Suppressor macrophage treated with lipopolysaccharide for 4 hours (primary cell): Measurements from ENCODE around the gene ADCK2.
"Not testable (repeated sequence)": the region's sequence is repeated elsewhere in the genome, so short reads cannot be mapped to it uniquely, and the experiment has no call there.

ENCODE experiments used
- DNase-seq: peaks from one replicate; pipeline ENCODE4 v3.0.0-alpha.2; 2020

The ADCK2 gene

DNA sequence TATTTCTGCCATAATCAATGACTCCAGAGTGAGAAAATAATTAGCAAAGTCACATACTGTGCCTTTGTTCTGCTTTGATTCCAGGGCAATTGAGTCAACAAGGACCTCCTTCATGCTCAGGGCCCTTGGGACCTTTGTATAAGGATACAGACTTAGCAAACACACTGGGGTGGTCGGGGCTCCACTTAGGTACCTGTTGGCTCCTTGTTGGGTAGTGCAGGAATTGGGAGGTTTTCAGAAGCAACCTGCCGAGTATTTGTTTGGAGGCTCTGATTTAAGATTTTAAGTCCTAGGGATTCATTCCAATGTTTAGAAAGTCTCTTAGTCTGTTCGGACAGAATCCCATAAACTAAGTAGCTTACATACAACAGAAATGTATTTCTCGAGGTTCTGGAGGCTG is 3.0 kb downstream of the ADCK2 start:
- DNase-seq = no peak

DNA sequence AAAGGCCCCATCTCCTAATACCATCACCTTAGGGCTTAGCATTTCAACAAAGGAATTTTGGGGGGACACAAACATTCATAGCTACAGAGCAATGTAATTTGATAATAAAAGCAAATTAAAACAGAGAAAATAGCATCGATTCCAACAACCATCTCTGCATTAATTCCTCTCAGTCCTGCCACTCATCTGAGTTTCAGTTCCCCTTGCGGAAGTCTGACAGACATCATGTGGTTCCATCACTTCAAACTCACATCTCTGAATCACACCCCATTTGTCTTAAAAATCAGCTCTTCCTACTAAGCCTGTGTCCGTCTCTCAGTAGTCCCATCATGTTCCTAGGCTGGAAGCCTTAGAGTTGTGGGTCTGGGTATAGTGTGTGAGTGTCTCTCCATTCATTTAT is 3.6 kb downstream of the ADCK2 start:
- DNase-seq = peak; percentile 83

DNA sequence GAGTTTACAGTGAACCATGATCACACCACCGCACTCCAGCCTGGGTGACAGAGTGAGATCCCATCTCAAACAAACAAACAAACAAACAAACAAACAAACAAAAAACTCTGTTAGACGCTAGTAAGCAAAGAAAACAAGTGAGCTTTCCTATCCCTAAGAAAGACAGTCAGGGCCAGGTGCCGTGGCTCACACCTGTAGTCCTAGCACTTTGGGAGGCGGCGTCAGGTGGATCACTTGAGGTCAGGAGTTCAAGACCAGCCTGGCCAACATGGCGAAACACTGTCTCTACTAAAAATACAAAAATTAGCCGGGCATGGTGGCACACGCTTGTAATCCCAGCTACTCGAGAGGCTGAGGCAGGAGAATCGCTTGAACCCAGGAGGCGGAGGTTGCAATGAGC is 4.2 kb downstream of the ADCK2 start:
- DNase-seq = not testable (repeated sequence)

DNA sequence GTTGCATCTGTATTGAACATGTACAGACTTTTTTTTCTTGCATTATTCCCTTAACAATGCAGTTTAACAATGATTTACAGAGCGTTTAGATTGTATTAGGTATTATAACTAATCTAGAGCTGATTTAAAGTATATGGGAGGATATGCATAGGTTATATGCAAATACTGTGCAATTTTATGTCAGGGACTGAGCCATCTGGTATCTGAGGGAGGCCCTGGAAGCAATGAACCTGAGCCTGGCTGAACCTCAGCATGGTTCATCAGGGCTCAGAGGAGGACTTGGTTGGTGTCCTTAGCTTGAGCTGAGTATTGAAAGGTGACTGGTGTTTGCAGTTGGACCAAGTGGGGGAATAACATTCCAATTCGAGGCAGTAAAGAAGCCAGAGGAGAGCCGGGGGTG is 4.8 kb downstream of the ADCK2 start:
- DNase-seq = no peak

DNA sequence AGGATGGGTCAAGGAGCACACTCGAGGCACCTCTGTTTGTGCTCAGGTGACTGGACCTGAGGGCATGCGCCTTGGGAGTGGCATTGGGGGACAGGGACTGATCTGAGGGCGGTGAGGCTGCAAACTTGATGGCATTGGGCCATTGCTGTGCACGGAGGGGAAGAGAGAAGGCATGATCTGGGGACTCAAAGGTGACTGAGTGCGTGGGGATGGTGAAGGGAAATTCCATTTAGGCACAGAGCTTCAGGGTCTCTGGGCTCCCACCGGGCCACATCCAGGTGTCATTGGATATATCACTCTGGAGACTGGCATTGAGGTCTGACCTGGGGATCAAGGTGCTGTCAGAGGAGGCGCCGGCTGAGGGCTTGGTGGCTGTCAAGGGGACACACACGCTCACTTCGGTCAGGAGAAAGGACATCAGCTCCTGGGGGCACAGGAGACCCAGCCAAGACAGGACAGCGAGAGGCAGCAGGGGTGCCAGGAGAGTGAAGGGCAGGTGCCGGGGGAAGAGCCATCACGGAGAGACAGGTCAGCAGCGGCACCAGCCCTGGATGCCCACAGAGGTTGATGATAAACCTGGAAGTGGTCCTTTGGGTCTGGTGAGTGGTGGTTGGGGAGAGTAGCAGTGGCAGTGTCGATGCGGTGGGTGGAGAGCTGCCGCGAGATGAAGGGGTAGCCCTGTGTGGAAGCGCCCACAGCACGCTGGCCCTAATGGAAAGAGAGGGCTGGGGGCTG is 5.5 kb downstream of the ADCK2 start:
- no peak for DNase-seq

DNA sequence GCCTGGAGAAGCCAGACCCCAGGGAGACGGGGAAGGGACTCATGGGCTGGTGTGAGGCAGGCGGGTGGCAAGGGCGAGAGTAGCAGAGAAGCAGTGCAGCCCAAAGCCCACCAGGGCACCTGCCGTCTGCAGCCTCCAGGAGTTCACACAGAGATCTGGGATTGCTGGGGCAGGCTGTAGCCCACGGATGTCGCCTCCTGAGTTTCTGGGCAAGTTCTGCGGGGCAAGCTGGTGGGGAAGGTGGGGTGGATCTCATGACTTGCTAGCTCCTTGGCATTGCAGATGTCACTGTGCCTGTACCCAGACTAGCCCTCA is 6.0 kb downstream of the ADCK2 start:
- DNase-seq = no peak

DNA sequence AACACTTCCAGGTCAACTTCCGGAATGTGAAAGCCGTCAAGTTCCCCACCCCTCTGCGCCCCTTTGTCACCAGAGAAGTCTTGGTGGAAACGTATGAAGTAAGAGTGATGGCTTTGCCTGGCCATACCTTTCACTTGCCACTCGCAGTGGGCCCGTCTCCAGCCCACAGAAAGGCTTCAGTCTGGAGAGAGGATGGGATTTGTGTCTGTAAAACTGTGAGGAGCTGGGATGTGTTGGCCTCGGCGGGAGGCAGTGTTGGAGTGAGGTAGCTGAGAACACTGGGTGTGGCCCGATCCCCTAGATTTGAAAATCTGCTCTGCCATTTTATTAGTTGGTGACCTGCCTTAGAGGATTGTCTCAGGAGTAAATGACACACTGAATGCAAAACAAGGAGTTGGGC is 6.4 kb downstream of the ADCK2 start:
- DNase-seq = no peak

DNA sequence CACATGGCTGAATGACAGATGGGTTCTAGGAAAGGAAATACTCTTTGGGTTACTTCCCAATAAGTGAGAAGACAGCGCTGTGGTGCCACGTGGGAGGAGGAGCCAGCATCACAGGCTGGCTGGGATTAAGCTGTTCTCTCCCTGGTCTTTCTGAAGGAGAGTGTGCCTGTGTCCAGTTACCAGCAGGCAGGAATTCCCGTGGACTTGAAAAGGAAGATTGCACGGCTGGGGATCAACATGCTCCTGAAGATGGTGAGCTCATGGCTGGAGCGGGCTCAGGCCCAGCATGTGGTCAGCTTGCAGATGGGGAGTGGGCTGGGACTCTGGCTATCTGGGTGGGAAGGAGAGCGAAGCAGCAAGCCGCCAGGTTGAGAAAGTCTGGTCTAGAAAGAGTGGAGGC is 8.1 kb downstream of the ADCK2 start:
- no peak for DNase-seq

DNA sequence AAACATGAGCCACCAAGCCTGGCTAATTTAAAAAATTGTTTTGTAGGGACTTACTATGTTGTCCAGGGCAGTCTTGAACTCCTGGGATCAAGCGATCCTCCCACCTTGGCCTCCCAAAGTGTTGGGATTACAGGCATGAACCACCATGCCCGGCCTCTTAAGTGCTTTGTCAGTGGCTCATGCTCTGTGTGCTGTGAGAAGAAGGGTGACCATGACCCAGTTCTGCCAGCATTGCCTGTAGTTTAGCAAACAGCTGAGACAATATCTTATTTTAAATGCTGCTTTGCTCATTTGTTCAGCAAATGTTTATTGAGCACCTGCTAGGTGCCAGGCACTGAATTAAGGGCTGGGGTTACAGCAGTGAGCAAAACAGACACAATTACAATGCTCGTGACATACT is 9.0 kb downstream of the ADCK2 start:
- no peak for DNase-seq

DNA sequence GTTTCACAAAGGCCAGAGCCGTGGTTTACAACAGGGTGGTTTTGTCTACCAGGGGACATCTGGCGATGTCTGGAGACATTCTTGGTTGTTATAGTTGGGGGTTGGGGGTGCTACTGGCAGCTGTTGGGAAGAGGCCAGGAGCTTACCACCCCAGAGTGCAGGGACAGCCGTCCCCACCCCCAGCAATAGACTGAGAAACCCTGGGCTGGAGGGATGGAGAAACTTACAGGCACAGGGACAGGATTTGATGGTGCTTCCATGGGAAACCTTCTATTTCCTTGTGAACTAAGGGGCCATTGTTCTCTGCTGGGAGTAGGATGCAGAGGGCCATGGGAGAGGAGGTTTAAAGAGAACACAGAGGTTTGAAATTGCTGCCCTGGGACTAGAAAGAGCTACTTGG is 10.9 kb downstream of the ADCK2 start:
- DNase-seq = no peak

DNA sequence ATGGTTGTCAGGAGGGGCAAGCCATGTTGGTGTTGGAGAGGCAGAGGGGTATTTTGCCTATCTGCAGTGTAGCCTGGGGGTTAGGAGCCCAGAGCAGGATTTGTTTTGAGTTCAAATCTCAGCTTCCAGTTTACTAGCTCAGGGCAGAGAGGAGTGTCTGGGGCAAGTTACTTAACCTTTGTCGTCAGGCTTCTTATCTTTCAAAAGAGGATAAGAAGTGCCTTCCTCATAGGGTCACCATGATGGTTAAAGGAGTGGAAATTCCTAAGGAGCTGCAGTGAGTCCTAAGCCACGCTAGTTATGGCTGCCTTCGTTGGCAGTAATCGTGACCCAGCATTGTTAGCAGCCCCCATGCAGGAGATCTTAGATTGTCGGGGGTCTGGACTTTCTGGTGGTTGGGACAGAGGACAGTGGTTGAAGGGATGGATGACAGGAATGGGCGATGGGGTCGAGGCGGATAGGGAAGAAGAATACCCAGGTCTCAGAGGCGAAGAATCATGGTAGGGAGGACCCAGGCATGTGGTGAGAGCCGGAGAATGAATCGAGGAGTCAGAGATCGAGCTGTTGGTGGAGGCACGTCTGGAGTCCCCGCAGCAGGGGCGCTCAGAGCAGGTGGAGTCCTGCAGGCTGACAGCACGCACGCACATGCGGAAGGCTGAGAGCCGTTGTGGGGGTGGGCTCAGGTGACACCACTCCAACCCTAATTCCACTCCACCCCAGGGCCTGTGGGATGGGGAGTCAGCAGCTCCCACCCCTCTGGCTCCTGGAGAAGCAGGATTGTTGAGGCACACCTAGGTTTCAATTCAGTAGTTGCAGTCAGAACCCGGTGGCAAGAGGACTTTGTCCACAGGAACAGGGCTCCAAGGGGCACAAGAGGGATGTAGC is 11.6 kb downstream of the ADCK2 start:
- no peak for DNase-seq

DNA sequence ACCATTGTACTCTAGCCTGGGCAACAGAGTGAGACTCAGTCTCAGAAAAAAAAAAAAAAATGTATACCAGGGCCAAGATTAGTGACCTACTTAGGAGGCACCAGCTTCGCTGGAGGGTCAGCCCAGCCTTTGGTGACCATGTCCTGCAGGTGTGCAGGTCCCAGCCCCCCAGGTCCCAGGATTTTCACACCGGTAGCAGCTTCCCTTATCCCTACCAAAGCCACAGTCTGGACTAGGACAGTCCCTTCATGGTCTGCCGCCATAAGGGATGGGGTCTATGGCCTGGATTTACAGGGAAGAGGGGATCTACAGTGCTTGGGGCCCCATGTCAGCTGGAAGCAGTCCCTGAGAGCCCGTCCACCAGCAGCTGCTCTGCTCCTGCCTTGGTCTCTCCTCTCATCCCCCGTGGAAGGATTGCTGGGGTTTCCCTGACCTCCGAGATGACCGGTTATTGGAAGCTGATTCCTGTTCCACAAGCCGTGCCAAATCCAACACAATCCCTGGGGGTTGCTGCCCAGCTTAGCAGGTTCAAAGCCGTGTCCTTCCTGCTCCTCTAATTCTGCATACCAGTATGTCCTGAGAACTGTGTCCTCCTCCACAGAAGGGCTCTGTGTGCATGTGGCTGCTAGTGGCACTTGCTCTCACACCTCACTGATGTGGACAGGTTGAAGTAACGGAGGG is 12.8 kb downstream of the ADCK2 start:
- no peak for DNase-seq

DNA sequence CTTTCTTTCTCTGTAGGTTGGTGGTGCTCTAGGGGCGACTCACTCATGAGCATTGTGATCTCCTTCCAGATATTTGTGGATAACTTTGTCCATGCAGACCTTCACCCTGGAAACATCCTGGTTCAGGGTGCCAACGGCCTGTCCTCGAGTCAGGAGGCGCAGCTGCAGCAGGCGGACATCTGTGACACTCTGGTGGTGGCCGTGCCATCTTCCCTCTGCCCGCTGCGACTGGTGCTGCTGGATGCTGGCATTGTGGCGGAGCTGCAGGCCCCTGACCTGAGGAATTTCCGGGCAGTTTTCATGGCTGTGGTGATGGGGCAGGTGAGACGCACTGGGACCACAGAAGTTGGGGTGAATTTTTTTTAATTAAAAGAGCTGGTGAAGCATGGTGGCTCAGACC is 14.2 kb downstream of the ADCK2 start:
- no peak for DNase-seq

DNA sequence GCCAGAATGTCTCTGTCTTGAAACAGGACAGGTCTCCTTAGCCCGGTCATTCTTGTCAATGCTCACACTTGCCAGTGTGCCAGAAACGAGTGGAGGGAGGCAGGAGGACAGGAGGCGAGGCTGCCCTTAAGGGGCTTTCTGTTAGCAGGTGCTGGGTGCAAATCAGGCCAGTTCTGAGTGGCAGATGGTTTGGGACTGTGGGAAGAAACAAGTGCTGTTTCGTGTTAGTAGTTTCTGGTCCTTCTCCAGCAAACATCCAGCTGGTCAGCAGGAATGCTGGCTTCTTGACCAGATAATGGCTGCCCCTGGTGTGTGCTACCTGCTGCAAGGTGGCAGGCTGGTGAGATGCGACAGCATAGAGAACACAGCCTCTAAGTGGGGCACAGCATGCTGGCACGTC is 15.6 kb downstream of the ADCK2 start:
- no peak for DNase-seq

DNA sequence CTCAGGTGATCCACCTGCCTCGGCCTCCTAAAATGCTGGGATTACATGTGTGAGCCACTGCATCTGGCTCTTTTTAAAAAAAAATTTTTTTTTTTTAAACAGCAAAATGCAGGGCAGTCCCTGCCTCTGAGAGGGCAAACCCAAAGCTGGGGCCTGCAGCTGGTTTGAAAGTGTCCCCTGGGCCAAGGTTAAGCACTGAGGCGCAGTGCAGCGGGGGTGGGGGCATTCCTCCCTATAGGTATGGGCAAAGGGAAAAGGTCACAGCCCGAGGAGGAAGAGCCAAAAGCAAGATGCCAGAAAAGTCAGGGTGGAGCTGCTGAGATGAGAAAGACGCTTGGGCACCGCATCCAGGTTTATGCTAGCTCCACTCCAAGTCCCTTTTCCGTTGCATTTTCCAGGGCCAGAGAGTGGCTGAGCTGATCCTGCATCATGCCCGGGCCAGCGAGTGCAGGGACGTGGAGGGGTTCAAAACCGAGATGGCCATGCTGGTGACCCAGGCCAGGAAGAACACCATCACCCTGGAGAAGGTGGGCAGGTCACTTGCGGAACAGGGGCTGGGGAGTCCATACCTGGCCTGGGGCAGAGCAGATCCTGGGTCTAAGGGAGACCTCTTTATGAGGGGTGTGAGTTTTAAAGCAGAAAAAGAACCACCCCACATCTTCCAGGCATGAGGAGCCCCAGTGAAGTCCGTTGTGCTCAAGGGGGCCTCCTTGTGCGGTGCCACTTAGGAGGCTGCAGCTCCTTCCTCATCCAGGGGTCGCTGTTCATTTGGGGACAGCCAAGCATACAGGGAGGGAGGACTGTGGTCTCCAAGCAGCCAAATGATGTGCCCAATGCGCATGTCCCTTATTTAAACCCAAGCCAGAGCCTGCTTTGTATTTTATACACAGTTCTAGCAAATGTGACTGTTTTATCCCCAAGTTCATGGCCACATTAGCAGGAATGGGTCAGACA is 16.7 kb downstream of the ADCK2 start:
- no peak for DNase-seq

DNA sequence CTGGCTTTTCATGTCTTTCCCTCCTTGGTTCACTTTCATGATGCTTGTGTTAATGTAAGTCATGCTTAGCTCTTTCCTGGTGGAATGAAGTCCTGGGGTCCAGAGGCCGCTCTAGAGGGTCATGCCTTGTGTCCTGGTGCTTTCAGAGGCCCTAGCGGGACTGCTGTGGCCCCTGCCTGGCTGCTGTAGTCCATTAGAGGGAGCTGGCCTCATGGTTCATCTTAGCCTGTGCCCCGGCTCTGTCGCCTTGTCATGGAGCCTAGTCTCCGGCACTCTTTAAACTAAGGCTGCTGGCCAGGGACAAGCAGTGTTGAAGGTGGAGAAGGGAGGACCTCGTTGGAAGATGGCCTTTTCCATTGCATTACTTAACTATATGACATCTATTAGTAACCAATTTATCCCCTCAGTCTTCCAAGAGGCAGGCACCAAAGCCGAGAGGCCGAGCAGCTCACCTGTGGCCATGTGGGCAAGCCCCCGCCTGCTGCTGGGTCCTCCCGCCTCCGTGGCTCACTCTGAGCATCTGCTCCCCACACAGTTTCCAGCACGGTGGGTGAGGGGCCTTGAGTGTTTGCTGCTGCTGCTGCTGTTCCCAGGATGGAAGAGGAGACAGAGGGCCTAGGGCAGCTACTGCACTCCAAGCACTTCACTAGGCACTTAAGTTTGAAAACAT is 18.8 kb downstream of the ADCK2 start:
- no peak for DNase-seq

DNA sequence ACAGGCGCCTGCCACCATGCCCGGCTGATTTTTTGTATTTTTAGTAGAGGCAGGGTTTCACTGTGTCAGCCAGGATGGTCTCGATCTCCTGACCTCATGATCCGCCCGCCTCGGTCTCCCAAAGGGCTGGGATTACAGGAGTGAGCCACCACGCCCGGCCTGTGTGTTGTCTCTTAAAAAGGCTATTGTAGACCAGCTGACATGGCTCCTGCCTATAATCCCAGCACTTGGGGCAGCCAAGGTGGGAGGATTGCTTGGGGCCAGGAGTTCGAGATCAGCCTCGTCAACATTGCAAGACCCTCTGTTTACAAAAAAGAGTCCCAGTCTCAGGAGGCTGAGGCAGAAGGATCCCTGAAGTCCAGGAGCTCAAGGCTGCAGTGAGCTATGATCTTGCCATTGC is 21.1 kb downstream of the ADCK2 start:
- DNase-seq = not testable (repeated sequence)

DNA sequence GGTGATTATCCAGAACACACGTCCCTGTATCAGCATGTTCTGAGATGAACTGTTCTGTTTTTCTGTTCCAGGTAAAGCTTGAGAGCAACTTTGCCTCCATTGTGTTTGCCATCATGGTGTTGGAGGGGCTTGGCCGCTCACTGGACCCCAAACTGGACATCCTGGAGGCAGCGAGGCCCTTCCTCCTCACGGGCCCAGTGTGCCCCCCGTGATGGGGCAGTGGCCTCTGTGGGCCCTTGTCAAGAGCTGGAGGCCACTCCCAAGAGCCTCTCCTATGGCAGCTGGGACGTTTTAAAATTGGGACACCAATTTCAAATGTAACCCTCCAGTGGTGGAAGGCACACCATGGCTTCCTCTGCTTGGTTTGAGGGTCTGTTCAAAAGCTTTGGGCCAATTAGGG is 21.8 kb downstream of the ADCK2 start:
- DNase-seq = no peak

DNA sequence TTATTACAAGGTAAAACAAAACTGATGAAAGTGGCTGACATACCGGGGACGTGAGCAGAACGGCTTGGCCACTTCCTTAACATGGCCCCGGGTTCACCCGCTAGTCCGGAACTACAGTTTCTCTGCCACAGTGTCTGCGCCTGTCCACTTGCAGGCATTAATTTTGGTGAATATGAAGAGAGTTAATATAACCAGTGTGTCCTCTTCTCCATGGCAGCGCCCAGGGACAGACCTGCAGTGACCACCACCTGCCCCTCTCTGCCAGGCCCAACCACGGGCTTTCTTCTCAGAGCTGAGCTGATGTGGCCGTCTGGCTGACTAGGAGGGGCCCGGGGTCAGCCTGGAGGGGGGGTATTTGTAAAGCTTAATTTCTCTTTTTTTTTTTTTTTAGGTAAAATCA is 22.6 kb downstream of the ADCK2 start:
- DNase-seq = no peak

DNA sequence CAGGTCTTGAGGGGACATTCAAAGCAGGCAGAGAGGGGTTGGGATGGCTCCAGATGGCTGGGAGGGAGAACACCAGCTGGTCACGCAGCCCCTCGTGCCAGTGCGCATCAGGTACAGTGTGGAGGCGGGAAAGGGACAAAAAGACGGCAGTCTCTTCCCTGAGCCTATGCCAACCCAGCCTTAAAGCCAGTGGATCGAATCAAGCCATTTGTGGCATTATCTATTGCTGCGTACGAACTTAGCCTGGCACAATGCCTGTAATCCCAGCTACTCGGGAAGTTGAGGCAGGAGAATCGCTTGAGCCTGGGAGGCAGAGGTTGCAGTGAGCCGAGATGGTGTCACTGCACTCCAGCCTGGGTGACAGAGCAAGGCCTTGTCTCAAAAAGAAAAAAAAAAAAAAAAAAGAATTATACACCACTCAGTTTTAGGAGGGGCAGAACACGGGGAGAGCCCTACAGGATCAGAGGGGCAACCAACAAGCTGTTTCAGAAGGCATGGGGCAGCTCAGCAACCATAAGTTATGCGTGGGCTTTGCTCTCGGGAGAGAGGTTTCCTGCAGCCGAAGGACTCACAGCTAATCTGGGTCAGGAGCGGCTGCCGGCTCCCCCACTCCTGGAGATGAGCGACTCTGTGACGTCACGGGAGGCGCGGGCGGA is 23.4 kb downstream of the ADCK2 start:
- peak; percentile 94 for DNase-seq

DNA sequence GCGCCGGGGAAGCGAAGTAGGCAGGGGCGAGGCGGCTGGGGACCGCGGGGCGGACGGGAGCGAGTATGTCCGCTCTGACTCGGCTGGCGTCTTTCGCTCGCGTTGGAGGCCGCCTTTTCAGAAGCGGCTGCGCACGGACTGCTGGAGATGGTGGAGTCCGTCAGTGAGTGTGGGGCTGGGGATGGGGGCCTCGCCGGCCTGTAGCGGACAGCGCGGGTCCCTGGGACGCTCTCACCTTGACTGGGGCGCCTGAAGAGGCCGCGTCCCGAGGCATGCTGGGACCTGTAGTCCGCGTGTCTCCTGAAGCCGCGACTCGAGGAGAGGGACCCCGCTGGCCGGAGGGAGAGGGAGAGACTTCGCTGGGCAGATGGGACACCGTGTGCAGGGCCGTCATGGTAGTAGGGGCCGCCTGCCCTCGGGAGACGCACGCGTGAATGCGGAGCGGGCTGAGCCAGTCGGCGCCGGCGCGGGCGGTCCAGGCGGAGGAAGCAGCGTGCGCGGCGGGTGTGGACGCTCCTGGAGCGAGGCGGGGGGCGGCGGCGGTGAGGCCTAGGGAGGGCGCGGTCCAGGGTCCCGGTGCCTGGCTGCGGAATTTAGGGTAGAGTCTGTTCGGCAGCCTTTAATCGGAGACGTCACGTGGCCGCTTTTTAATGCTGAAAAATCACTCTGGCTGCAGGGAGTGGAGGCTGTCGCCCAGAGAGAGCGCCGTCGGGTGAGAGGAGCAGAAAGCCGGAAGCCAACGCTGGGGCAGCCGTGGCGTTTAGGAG is 24.1 kb downstream of the ADCK2 start, which contains the start of gene NDUFB2:
Gene NDUFB2 (plus strand): TSS at position 29 of the 767 bp plus-strand sequence. CDS start 37 bp downstream, at position 66.
- peak; percentile 69 for DNase-seq
